ENCODE results near the gene NME3. TPM values are rescaled to one million over a fixed set of nuclear protein-coding genes. Genes with fewer than 3 reads are reported as not detected.

The NME3 gene
- total and polyA plus RNA-seq, 9 of the 15 experiments (the other 6 are each of a cell fraction or from before 2014, with no cell fraction given) = 0.68 to 76.3 (median 11.5) TPM

DNA sequence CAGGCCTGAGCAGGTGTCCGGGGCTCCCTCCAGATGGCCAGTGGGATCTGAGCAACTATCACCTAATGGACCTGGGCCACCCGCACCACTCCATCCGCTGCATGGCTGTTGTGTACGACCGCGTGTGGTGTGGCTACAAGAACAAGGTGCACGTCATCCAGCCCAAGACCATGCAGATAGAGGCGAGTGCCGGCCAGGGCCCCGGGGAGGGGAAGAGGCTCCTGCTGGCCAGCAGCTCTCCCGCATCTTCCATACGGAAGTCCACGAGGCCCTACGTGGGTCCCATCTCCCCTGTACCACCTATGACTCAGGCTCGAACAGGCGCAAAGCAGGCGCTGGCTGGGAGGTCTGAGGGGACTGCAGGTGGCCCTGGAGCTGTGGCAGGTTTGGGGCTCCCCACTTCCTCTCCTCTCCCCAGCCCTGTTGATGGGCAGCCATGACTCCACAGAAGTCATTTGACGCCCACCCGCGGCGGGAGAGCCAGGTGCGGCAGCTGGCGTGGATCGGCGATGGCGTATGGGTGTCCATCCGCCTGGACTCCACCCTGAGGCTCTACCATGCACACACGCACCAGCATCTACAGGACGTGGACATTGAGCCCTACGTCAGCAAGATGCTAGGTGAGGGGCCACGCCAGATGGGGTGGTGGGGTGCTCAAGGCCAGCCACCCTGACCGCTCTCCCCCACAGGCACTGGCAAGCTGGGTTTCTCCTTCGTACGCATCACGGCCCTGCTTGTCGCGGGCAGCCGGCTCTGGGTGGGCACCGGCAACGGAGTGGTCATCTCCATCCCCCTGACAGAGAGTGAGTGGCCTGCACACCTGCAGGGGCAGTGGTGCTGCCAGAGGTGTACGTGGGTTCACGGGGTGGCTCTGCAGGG, 4.0 kb downstream of the NME3 start:
- no peak overlapping the region for H3K9ac ChIP-seq (ENCODE audit: insufficient read depth in 1 of 2, low read depth in 2 of 2, low read length in 2 of 2)
- no peaks in the 10 kb centered on the region for H3K9me1 ChIP-seq (ENCODE audit: control insufficient read depth, insufficient read depth, low read length)
- peaks cover 25% of the 10 kb centered on the region for H3K79me2 ChIP-seq (ENCODE audit: control insufficient read depth, insufficient read depth, low read length)
- no peaks in the 10 kb centered on the region for H3K27me3 ChIP-seq (ENCODE audit: control insufficient read depth in 2 of 2, insufficient read depth in 2 of 2, low read length in 2 of 2)
- WGBS (ENCODE audit: insufficient coverage, low coverage, missing lambda C conversion rate) = 95% methylated on average over 27 of the region's 42 CpGs
- peaks cover 86% of the 10 kb centered on the region; the same call in 2 of the 3 replicates for H3K36me3 ChIP-seq (ENCODE audit: control insufficient read depth, insufficient read depth, low read length)
- intact Hi-C loops (cut with micrococcal nuclease) (no loop called here), in situ Hi-C loops (cut with MboI) (no loop called here)
- TF ChIP-seq ZNF655 (CRISPR knock-in tag; IDR thresholded peaks at IDR 0.05) = no peak
- no peak for TF ChIP-seq THRA (IDR thresholded peaks at IDR 0.05)
- TF ChIP-seq JUNB (CRISPR knock-in tag; conservative IDR thresholded peaks at IDR 0.05) = no peak
- no peak for TF ChIP-seq ZNF134 (CRISPR knock-in tag; conservative IDR thresholded peaks at IDR 0.05)
- TF ChIP-seq ZNF354B (CRISPR knock-in tag; IDR thresholded peaks at IDR 0.05) = no peak
- peak; percentile 58 for TF ChIP-seq POLR2G (IDR thresholded peaks at IDR 0.05; ENCODE audit: low read depth, low read length)
- TF ChIP-seq PHB (CRISPR knock-in tag; IDR thresholded peaks at IDR 0.05) = no peak
- no peak for TF ChIP-seq HNRNPH1 (optimal IDR thresholded peaks at IDR 0.05; ENCODE audit: low read depth, low read length)
- 0 out of 2 replicates have a peak, but pooled peaks have one; percentile 8 for TF ChIP-seq ZBTB33 (CRISPR knock-in tag; IDR thresholded peaks at IDR 0.05)
- no peak for TF ChIP-seq NCOA1 (IDR thresholded peaks at IDR 0.05; ENCODE audit: low read depth)
- TF ChIP-seq LCOR (CRISPR knock-in tag; IDR thresholded peaks at IDR 0.05) = no peak
- TF ChIP-seq NELFE (IDR thresholded peaks at IDR 0.05; ENCODE audit: insufficient read depth, insufficient read length) = no peak
- no peak for TF ChIP-seq ZBED1 (IDR thresholded peaks at IDR 0.05)
- no peak for TF ChIP-seq LARP7 (IDR thresholded peaks at IDR 0.05)
- TF ChIP-seq PURB (CRISPR knock-in tag; IDR thresholded peaks at IDR 0.05; ENCODE audit: low read depth) = no peak
- CTCF ChIA-PET (ENCODE audit: low intra/inter-chr PET ratio) = no interaction called here
- H3K4me3 ChIP-seq = no peak overlapping the region
- no peak overlapping the region for H3K4me2 ChIP-seq (ENCODE audit: insufficient read depth, low read length)
- H3K27ac ChIP-seq (ENCODE audit: extremely low read depth, low read depth, low read length) = no peak overlapping the region
- H3K4me1 ChIP-seq (replicated peaks in 1 of 2; ENCODE audit: control insufficient read depth in 2 of 2, insufficient read depth in 2 of 2, low read length in 2 of 2) = peaks cover 22 to 95% of the 10 kb centered on the region in 2 experiments; a peak in 4 of 5 replicates
- H3K9me3 ChIP-seq (replicated peaks; ENCODE audit: control insufficient read depth, insufficient read depth, low read depth, low read length) = no peaks in the 10 kb centered on the region
- DNase-seq (ENCODE audit: extremely low read depth in 1 of 4, low spot score in 3 of 4) (no peak), ATAC-seq (no peak), FAIRE-seq (no peak)
- 0 out of 2 replicates have a peak, but pooled peaks cover 8% of the 10 kb centered on the region for H4K20me1 ChIP-seq (replicated peaks; ENCODE audit: control insufficient read depth, insufficient read depth, low read length)
- TSS peak; percentile 12 for BruUV-seq (replicated peaks)
- POLR2A ChIA-PET = interaction anchor here (0.8 to 1.5 kb wide), 3 partner anchors 8 to 198 kb away, joined by 3 to 4 read pairs (median 4); partner anchors contain the start of gene RPS2
- H2AFZ ChIP-seq (ENCODE audit: low read depth, low read length) = no peak overlapping the region
